ENCODE results near the gene AHRR. TPM values are rescaled to one million over a fixed set of nuclear protein-coding genes. Genes with fewer than 3 reads are reported as not detected.

The AHRR gene
- total RNA-seq, 6 experiments from 2014 or later = 30.9 to 55.7 (median 51.9) TPM

DNA sequence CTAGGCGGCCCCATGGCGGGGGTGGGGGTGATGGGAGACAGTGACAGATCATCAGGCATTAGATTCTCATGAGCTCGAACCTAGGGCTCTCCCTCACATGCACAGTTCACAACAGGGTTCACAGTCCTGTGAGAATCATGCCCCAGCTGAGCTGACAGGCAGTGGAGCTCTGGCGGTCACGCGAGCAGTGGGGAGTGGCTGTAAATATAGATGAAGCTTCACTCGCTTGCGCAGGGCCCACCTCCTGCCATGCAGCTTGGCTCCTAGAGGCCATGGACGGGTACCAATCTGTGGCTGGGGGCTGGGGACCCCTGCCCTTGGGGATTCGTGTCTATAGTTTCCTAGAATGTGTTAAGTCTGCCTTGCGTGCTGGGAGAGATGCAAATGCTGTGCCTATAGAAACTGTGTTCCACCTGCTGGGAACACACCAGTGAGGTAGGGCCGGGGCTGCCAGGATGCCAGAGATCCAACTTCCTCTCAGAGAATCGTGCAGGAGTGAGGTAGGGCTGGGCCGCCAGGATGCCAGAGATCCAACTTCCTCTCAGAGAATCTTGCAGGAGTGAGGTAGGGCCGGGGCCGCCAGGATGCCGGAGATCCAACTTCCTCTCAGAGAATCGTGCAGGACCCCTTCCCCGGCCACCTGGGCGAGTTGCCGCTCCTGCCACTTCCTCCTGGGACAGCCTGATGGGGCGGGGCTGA lies 107.4 kb downstream of the AHRR start:
- peak overlapping the region; percentile 40 for H3K27ac Mint-ChIP-seq
- peaks cover 49% of the 10 kb centered on the region for H3K4me1 Mint-ChIP-seq (ENCODE audit: low read depth)
- no peak for DNase-seq
- H3K4me3 Mint-ChIP-seq = no peak overlapping the region
- peaks cover 10% of the 10 kb centered on the region; the same call in 1 of the 2 replicates for H3K9me3 Mint-ChIP-seq
- H3K36me3 Mint-ChIP-seq (ENCODE audit: low read depth) = peaks cover 59% of the 10 kb centered on the region
- H3K27me3 Mint-ChIP-seq (ENCODE audit: insufficient read depth) = peaks cover 30% of the 10 kb centered on the region
- TF ChIP-seq, protein P1, sequence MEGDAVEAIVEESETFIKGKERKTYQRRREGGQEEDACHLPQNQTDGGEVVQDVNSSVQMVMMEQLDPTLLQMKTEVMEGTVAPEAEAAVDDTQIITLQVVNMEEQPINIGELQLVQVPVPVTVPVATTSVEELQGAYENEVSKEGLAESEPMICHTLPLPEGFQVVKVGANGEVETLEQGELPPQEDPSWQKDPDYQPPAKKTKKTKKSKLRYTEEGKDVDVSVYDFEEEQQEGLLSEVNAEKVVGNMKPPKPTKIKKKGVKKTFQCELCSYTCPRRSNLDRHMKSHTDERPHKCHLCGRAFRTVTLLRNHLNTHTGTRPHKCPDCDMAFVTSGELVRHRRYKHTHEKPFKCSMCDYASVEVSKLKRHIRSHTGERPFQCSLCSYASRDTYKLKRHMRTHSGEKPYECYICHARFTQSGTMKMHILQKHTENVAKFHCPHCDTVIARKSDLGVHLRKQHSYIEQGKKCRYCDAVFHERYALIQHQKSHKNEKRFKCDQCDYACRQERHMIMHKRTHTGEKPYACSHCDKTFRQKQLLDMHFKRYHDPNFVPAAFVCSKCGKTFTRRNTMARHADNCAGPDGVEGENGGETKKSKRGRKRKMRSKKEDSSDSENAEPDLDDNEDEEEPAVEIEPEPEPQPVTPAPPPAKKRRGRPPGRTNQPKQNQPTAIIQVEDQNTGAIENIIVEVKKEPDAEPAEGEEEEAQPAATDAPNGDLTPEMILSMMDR (IDR thresholded peaks at IDR 0.05) = no peak

DNA sequence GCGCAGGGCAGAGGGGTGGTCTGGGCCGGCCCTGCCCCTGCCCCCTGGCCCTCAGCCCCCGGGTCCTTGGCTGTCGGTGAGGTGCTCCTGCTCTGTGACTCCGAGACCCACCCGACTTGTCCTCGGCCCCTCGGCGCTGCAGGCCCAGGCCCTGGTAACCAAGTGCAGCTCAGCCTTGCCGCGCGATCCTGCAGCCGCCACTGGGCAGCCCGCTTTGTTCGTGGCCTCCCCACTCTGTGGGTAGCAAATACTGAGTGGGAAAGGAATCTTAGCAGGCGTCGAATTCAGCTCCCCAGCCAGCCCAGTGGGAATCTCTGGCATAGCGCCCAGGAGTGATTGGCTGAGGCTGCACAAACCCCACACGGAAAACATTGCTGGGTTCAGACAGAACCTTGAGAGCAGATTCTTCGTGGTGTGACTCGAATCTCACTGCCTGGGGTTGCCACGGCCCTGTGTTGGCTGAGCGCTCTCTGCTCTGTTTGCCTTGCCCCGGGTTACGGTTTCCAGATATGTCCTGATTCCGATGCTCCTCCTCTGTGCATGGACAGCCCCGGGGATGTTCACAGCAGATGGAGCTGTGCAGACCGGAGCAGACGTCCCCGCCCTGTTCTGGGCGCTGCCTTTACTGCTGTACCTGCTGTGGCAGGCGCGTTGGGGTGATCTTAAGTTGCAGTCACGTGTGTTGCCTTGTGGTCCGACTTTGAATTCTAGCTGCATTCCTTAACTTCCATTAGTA lies 108.1 kb downstream of the AHRR start:
- Mint-ChIP-seq H3K36me3 (ENCODE audit: low read depth) (peaks cover 53% of the 10 kb centered on the region), H3K27me3 (ENCODE audit: insufficient read depth) (peaks cover 26% of the 10 kb centered on the region), H3K4me1 (ENCODE audit: low read depth) (peaks cover 42% of the 10 kb centered on the region), H3K27ac (peak overlapping the region; percentile 90), H3K4me3 (peak overlapping the region; percentile 38), H3K9me3 (peaks cover 10% of the 10 kb centered on the region; the same call in 1 of the 2 replicates)
- TF ChIP-seq, protein P1 (IDR thresholded peaks at IDR 0.05) = no peak
- DNase-seq = peak; percentile 69

DNA sequence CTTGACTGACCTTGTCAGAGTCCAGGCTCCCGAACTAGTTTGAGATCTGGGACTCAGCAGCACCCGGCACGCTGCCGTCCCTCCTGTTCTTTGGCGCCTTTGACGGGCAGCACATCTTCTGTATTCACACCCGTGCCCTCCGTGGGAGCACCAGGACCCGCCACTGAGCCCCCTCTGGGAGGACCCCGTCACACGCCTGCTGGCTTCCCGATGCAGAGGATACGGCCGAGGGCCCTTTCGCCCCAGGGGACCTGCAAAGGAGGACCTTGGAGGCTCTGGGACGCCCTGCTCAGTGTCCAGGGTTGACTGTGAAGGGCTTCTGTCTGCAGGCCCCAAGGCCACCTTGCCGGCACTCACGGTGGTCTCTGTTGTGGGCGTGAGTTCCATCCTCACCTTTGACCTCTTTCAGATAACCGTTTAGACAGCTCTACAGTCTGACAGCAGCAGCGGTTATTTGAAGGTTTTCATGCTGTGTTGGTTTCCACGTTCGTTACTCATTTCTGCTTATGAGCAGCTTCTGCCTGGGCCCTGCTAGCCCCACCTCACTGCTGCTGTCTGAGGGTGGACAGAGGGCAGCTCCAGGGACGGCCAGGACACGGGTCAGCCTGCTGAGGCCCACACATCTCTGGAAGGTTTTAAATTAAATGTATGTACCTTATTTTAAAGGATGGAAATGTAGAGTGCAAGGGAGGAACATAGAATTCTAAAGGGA lies 108.9 kb downstream of the AHRR start:
- Mint-ChIP-seq H3K4me3 (peak overlapping the region; percentile 38), H3K27ac (peak overlapping the region; percentile 90), H3K4me1 (ENCODE audit: low read depth) (peaks cover 36% of the 10 kb centered on the region), H3K9me3 (peaks cover 10% of the 10 kb centered on the region; the same call in 1 of the 2 replicates), H3K27me3 (ENCODE audit: insufficient read depth) (peaks cover 26% of the 10 kb centered on the region), H3K36me3 (ENCODE audit: low read depth) (peaks cover 49% of the 10 kb centered on the region)
- TF ChIP-seq, protein P1 (IDR thresholded peaks at IDR 0.05) = no peak
- no peak for DNase-seq

DNA sequence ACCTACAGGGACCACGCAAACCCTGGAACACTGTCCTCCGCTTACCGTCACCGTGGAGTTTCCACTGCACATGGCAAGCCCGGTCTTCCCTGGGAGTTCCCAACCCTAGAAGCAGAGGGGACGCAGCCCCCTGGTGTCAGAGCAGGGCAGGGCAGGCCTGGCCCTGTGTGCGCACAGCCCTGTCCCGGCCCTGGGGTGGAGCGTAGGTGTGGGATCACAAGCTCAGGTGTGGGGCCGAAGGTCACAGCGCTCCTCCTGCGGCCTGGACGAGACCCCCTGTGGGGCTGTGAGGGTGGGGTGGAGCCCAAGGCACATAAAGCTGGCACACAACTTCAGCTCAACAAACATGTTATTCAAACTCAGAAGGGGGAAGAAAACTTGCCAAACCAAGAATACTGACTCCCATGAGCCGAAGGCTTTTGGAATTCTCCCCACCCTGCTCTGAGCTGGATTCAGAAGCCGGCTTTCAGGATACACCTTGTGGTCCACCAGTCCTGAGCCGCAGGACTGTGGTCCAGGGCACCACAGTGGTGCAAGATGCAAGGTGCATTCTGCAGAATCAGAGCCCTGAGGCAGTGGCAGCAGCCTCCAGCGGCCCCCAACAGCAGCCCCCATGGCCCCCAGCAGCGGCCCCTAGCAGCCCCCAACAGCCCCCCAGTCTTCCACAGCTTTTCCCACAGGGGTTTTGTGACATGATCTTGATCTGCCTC lies 109.6 kb downstream of the AHRR start:
- H3K9me3 Mint-ChIP-seq = peaks cover 8% of the 10 kb centered on the region; the same call in 1 of the 2 replicates
- peaks cover 44% of the 10 kb centered on the region for H3K36me3 Mint-ChIP-seq (ENCODE audit: low read depth)
- H3K27me3 Mint-ChIP-seq (ENCODE audit: insufficient read depth) = peaks cover 28% of the 10 kb centered on the region
- peak overlapping the region; percentile 18; the same call in 1 of the 2 replicates for H3K4me3 Mint-ChIP-seq
- TF ChIP-seq, protein P1 (IDR thresholded peaks at IDR 0.05) = peak; percentile 80
- H3K27ac Mint-ChIP-seq = peak overlapping the region; percentile 46; the same call in 1 of the 2 replicates
- DNase-seq = no peak
- peaks cover 30% of the 10 kb centered on the region for H3K4me1 Mint-ChIP-seq (ENCODE audit: low read depth)

DNA sequence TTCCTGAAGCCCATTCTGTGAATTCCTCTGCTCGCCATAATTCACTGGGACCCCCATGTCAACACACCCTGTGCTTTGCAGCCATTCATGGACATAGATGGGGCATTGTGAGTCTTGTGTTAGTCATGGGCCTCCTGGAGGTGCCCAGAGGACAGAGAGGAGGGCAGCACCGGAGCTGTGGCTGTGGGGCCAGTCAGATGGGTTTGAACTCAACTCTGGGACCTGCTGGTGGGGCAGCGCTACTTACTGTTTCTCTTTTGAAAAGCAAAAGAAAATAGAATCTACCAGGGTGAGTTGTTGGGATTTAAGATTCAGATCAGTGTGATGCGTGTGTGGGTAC lies 110.2 kb downstream of the AHRR start:
- peaks cover 39% of the 10 kb centered on the region for H3K36me3 Mint-ChIP-seq (ENCODE audit: low read depth)
- H3K4me1 Mint-ChIP-seq (ENCODE audit: low read depth) = peaks cover 30% of the 10 kb centered on the region
- H3K27ac Mint-ChIP-seq = peak overlapping the region; percentile 46
- peaks cover 30% of the 10 kb centered on the region for H3K27me3 Mint-ChIP-seq (ENCODE audit: insufficient read depth)
- H3K9me3 Mint-ChIP-seq = peaks cover 2% of the 10 kb centered on the region; the same call in 1 of the 2 replicates
- no peak for DNase-seq
- H3K4me3 Mint-ChIP-seq = peak overlapping the region; percentile 18; the same call in 1 of the 2 replicates
- TF ChIP-seq, protein P1 (IDR thresholded peaks at IDR 0.05) = no peak

Data from HFFc6 (cell line).